Muscle layer of duodenum (tissue), 2 donors: ENCODE data around the gene DBNDD1.
A peak's percentile ranks its signal among the peaks of the same experiment; 100 is the strongest.

ENCODE experiments used
- H3K27ac ChIP-seq: one replicate; pipeline ENCODE4 v1.7.0; 2013; ENCODE audit warnings: mild to moderate bottlenecking, low read length
- H3K27me3 ChIP-seq: one replicate; pipeline ENCODE4 v1.7.0; 2013; ENCODE audit warnings: low read depth, mild to moderate bottlenecking, control low read depth, low read length
- H3K36me3 ChIP-seq, 2 donors: one replicate each; pipeline ENCODE4 v1.7.0; 2013; ENCODE audit warnings: low read length in 2 of 2, control low read depth in 1 of 2, mild to moderate bottlenecking in 1 of 2; ENCODE audit not compliant: insufficient read depth in 2 of 2, control insufficient read depth in 1 of 2
- H3K4me1 ChIP-seq, 2 donors: one replicate each; pipeline ENCODE4 v1.7.0; 2013; ENCODE audit warnings: low read length in 2 of 2, mild to moderate bottlenecking in 2 of 2, control low read depth in 1 of 2, moderate library complexity in 1 of 2; ENCODE audit not compliant: insufficient read depth in 2 of 2, control insufficient read depth in 1 of 2
- H3K4me3 ChIP-seq, 2 donors: one replicate each; pipeline ENCODE4 v1.7.0; 2013; ENCODE audit warnings: low read length in 2 of 2, low read depth in 1 of 2, mild to moderate bottlenecking in 1 of 2
- H3K9me3 ChIP-seq, 2 donors: one replicate each; pipeline ENCODE4 v1.7.0; 2013; ENCODE audit warnings: low read length in 2 of 2, control low read depth in 1 of 2, mild to moderate bottlenecking in 1 of 2; ENCODE audit not compliant: control insufficient read depth in 1 of 2
- donor health status: healthy.

Gene DBNDD1

GRCh38 chr16:90047714-90048346 lies 28.6 kb upstream of the DBNDD1 start:
- H3K4me1 ChIP-seq: peaks cover 0 to 17% of the 10 kb centered on the region in 2 donors
- peak overlapping the region in 1 of 2 donors; percentile 64 for H3K4me3 ChIP-seq
- no peaks in the 10 kb centered on the region for H3K9me3 ChIP-seq
- no peaks in the 10 kb centered on the region for H3K27me3 ChIP-seq
- no peak overlapping the region for H3K27ac ChIP-seq
- H3K36me3 ChIP-seq: peaks cover 0 to 14% of the 10 kb centered on the region in 2 donors

- Histone ChIP-seq H3K4me3 (peak overlapping the region; percentile 44 to 64), H3K9me3 (no peaks in the 10 kb centered on the region), H3K36me3 (peaks cover 0 to 21% of the 10 kb centered on the region in 2 donors), H3K27me3 (no peaks in the 10 kb centered on the region), H3K4me1 (peaks cover 0 to 17% of the 10 kb centered on the region in 2 donors), H3K27ac (no peak overlapping the region)
These were observed 27.9 kb upstream of the DBNDD1 start for GRCh38 chr16:90046971-90047713.

GRCh38 chr16:90046122-90046970 lies 27.1 kb upstream of the DBNDD1 start:
- H3K4me3 ChIP-seq: peak overlapping the region; percentile 44 to 64
- H3K27me3 ChIP-seq: no peaks in the 10 kb centered on the region
- peaks cover 0 to 17% of the 10 kb centered on the region in 2 donors for H3K4me1 ChIP-seq
- peaks cover 0 to 26% of the 10 kb centered on the region in 2 donors for H3K36me3 ChIP-seq
- no peak overlapping the region for H3K27ac ChIP-seq
- no peaks in the 10 kb centered on the region for H3K9me3 ChIP-seq

GRCh38 chr16:90044111-90044551 lies 24.9 kb upstream of the DBNDD1 start:
- H3K4me3 ChIP-seq: no peak overlapping the region
- no peaks in the 10 kb centered on the region for H3K9me3 ChIP-seq
- peaks cover 0 to 17% of the 10 kb centered on the region in 2 donors for H3K4me1 ChIP-seq
- H3K27ac ChIP-seq: no peak overlapping the region
- no peaks in the 10 kb centered on the region for H3K27me3 ChIP-seq
- peaks cover 0 to 44% of the 10 kb centered on the region in 2 donors for H3K36me3 ChIP-seq

GRCh38 chr16:90043526-90043925 lies 24.3 kb upstream of the DBNDD1 start:
- Histone ChIP-seq H3K4me3 (no peak overlapping the region), H3K27ac (no peak overlapping the region), H3K9me3 (no peaks in the 10 kb centered on the region), H3K36me3 (peaks cover 6 to 49% of the 10 kb centered on the region in 2 donors), H3K4me1 (peaks cover 0 to 16% of the 10 kb centered on the region in 2 donors), H3K27me3 (no peaks in the 10 kb centered on the region)

GRCh38 chr16:90042946-90043514 lies 23.8 kb upstream of the DBNDD1 start:
- Histone ChIP-seq H3K4me1 (peaks cover 0 to 11% of the 10 kb centered on the region in 2 donors), H3K27ac (no peak overlapping the region), H3K27me3 (no peaks in the 10 kb centered on the region), H3K4me3 (no peak overlapping the region), H3K9me3 (no peaks in the 10 kb centered on the region), H3K36me3 (peaks cover 10 to 54% of the 10 kb centered on the region in 2 donors)

- H3K36me3 ChIP-seq: peaks cover 20 to 65% of the 10 kb centered on the region in 2 donors
These were observed 22.7 kb upstream of the DBNDD1 start for GRCh38 chr16:90041896-90042473.

GRCh38 chr16:90040152-90041023 lies 21.1 kb upstream of the DBNDD1 start:
- no peaks in the 10 kb centered on the region for H3K4me1 ChIP-seq
- no peaks in the 10 kb centered on the region for H3K27me3 ChIP-seq
- no peak overlapping the region for H3K4me3 ChIP-seq
- H3K9me3 ChIP-seq: no peaks in the 10 kb centered on the region
- peaks cover 30 to 80% of the 10 kb centered on the region in 2 donors for H3K36me3 ChIP-seq
- H3K27ac ChIP-seq: no peak overlapping the region

More at GRCh38 chr16:90041896-90042473, 22.7 kb upstream of the DBNDD1 start:
- Histone ChIP-seq H3K4me1 (peaks cover 0 to 6% of the 10 kb centered on the region in 2 donors), H3K27ac (no peak overlapping the region), H3K4me3 (no peak overlapping the region), H3K9me3 (no peaks in the 10 kb centered on the region), H3K27me3 (no peaks in the 10 kb centered on the region)

GRCh38 chr16:90037276-90037675 lies 18.0 kb upstream of the DBNDD1 start:
- H3K36me3 ChIP-seq: peaks cover 33 to 61% of the 10 kb centered on the region in 2 donors
- no peak overlapping the region for H3K4me3 ChIP-seq
- no peaks in the 10 kb centered on the region for H3K9me3 ChIP-seq
- no peaks in the 10 kb centered on the region for H3K27me3 ChIP-seq
- no peaks in the 10 kb centered on the region for H3K4me1 ChIP-seq
- no peak overlapping the region for H3K27ac ChIP-seq

- Histone ChIP-seq H3K36me3 (peaks cover 33 to 51% of the 10 kb centered on the region in 2 donors), H3K4me3 (no peak overlapping the region), H3K27me3 (no peaks in the 10 kb centered on the region), H3K9me3 (no peaks in the 10 kb centered on the region), H3K4me1 (no peaks in the 10 kb centered on the region), H3K27ac (no peak overlapping the region)
These were observed 16.6 kb upstream of the DBNDD1 start for GRCh38 chr16:90035902-90036301.
